PC-3 (cell line): ENCODE results near the gene SLC46A2. TPM values are rescaled to one million over a fixed set of nuclear protein-coding genes. Genes with fewer than 3 reads are reported as not detected.

Source experiments
- ATAC-seq: fragments of 200-7000 bp; cut with Tn5 transposase; 2 replicates; pipeline ENCODE4 v1.9.1; 2020; ENCODE audit warnings: mild to moderate bottlenecking, moderate library complexity
- BruUV-seq: library from RNA; stranded (reverse); fragments of 400-500 nt; replicated peaks from 2 replicates; lab custom pipeline; 2021; lab: Mats Ljungman, UMichigan
- CTCF ChIA-PET: fragments of 300-600 bp; sonication (Branson Sonifier 250); formaldehyde crosslinking; loops from one replicate; lab custom pipeline; 2022; ENCODE audit warnings: antibody characterized with exemption; lab: Charles Lee
- POLR2A ChIA-PET: fragments of 300-600 bp; sonication (Branson Sonifier 250); formaldehyde crosslinking; loops from one replicate; lab custom pipeline; 2022; ENCODE audit warnings: antibody characterized with exemption; ENCODE audit not compliant: unreplicated experiment; lab: Charles Lee
- DNase-seq: peaks from one replicate; pipeline ENCODE4 v3.0.0-alpha.2; 2015
- H2AFZ ChIP-seq: fragments of 300-600 bp; sonication (generic); 2 replicates; pipeline ENCODE4 v1.6.0; 2016; ENCODE audit warnings: antibody characterized with exemption, low read length
- H3F3A ChIP-seq: fragments of 300-600 bp; sonication (generic); one replicate; pipeline ENCODE4 v1.6.0; 2017; ENCODE audit warnings: antibody characterized with exemption, low read length, control low read depth, mild to moderate bottlenecking; ENCODE audit not compliant: unreplicated experiment
- H3K27ac ChIP-seq: fragments of 300-600 bp; sonication (generic); 2 replicates; pipeline ENCODE4 v1.5.1; 2016; ENCODE audit warnings: mild to moderate bottlenecking, low read length
- H3K27me3 ChIP-seq: fragments of 300-600 bp; sonication (generic); 2 replicates; pipeline ENCODE4 v1.6.1; 2016; ENCODE audit warnings: low read length, mixed read lengths
- H3K36me3 ChIP-seq: fragments of 300-600 bp; sonication (generic); 2 replicates; pipeline ENCODE4 v1.6.1; 2016; ENCODE audit warnings: low read depth, mixed run types, low read length, mixed read lengths
- H3K4me1 ChIP-seq: fragments of 300-600 bp; sonication (generic); 2 replicates; pipeline ENCODE4 v1.5.1; 2016; ENCODE audit warnings: low read length; ENCODE audit not compliant: insufficient read depth
- H3K4me2 ChIP-seq: fragments of 300-600 bp; sonication (generic); 2 replicates; pipeline ENCODE4 v1.6.0; 2016; ENCODE audit warnings: low read length
- H3K4me3 ChIP-seq: fragments of 300-600 bp; sonication (generic); 2 replicates; pipeline ENCODE4 v1.5.1; 2016; ENCODE audit warnings: mild to moderate bottlenecking, low read length, mixed read lengths
- H3K79me2 ChIP-seq: fragments of 300-600 bp; sonication (generic); 2 replicates; pipeline ENCODE4 v1.6.1; 2017; ENCODE audit warnings: low read length, mixed read lengths
- H3K9ac ChIP-seq: fragments of 300-600 bp; sonication (generic); 2 replicates; pipeline ENCODE4 v1.6.0; 2016; ENCODE audit warnings: mild to moderate bottlenecking, low read length
- H3K9me2 ChIP-seq: fragments of 300-600 bp; sonication (generic); replicated peaks from 2 replicates; pipeline ENCODE4 v1.6.1; 2016; ENCODE audit warnings: mixed run types, low read length, mixed read lengths
- H3K9me3 ChIP-seq: fragments of 300-600 bp; sonication (generic); 2 replicates; pipeline ENCODE4 v1.6.1; 2016; ENCODE audit warnings: low read length, mixed read lengths
- H4K20me1 ChIP-seq: fragments of 300-600 bp; sonication (generic); 2 replicates; pipeline ENCODE4 v1.6.1; 2016; ENCODE audit warnings: low read length, mixed read lengths
- CTCF ChIP-seq: fragments of 300-600 bp; sonication (generic); conservative IDR thresholded peaks from 2 replicates; pipeline ENCODE4 v1.5.1; 2017; ENCODE audit warnings: antibody characterized with exemption, low read depth, mild to moderate bottlenecking, low read length
- EZH2 ChIP-seq: fragments of 300-600 bp; sonication (generic); IDR thresholded peaks from one replicate; pipeline ENCODE4 v1.6.1; 2017; ENCODE audit warnings: antibody characterized with exemption, mild to moderate bottlenecking, low read length; ENCODE audit not compliant: unreplicated experiment
- EZH2phosphoT487 ChIP-seq: fragments of 300-600 bp; sonication (generic); IDR thresholded peaks from 2 replicates; pipeline ENCODE4 v1.6.1; 2018; ENCODE audit warnings: mild to moderate bottlenecking, antibody characterized with exemption, low read length, borderline replicate concordance
- intact Hi-C: fragments of 100-400 bp; cut with micrococcal nuclease; formaldehyde crosslinking; loops from 2 replicates; pipeline ENCODE4 v1.9.0; 2023
- total RNA-seq: library from RNA; depleted of rRNA; stranded (reverse); fragments of >200 nt; gene quantifications from 2 replicates; pipeline ENCODE4 v1.2.3, GENCODE V29; 2014

Gene SLC46A2
- total RNA-seq, 1 experiment from 2014 or later: not detected

GRCh38 chr9:112846528-112847488 lies 43.9 kb downstream of the SLC46A2 start:
- no peak for TF ChIP-seq CTCF
- TF ChIP-seq EZH2phosphoT487: no peak
- no peak for TF ChIP-seq EZH2
- Histone ChIP-seq H3K9ac (no peak overlapping the region), H3K9me3 (no peaks in the 10 kb centered on the region), H4K20me1 (no peaks in the 10 kb centered on the region), H3K9me2 (no peaks in the 10 kb centered on the region), H3F3A (no peaks in the 10 kb centered on the region), H3K4me2 (no peak overlapping the region), H2AFZ (no peak overlapping the region), H3K27me3 (no peaks in the 10 kb centered on the region), H3K79me2 (no peaks in the 10 kb centered on the region), H3K36me3 (no peaks in the 10 kb centered on the region), H3K4me3 (no peak overlapping the region), H3K4me1 (peaks cover 5% of the 10 kb centered on the region; the same call in 1 of the 2 replicates), H3K27ac (no peak overlapping the region)
- POLR2A ChIA-PET: no interaction called here
- no TSS peak for BruUV-seq
- DNase-seq (no peak), ATAC-seq (no peak)
- intact Hi-C loops: no loop called here
- CTCF ChIA-PET: no interaction called here

GRCh38 chr9:112844771-112845542 lies 45.7 kb downstream of the SLC46A2 start:
- H3K27ac ChIP-seq: no peak overlapping the region

More at GRCh38 chr9:112844771-112845542, 45.7 kb downstream of the SLC46A2 start:
- BruUV-seq: no TSS peak
- Histone ChIP-seq H2AFZ (peak overlapping the region; percentile 33; the same call in 1 of the 2 replicates), H3K4me2 (no peak overlapping the region), H3F3A (no peaks in the 10 kb centered on the region), H3K9me3 (no peaks in the 10 kb centered on the region), H3K4me1 (peaks cover 5% of the 10 kb centered on the region; the same call in 1 of the 2 replicates), H3K79me2 (no peaks in the 10 kb centered on the region), H3K9me2 (no peaks in the 10 kb centered on the region), H3K27me3 (no peaks in the 10 kb centered on the region), H3K9ac (no peak overlapping the region), H3K4me3 (no peak overlapping the region), H3K36me3 (no peaks in the 10 kb centered on the region), H4K20me1 (no peaks in the 10 kb centered on the region)
- TF ChIP-seq EZH2phosphoT487 (no peak), EZH2 (no peak), CTCF (peak; percentile 91)
- DNase-seq (peak; percentile 82), ATAC-seq (peak; percentile 60)
- POLR2A ChIA-PET: no interaction called here
- CTCF ChIA-PET: interaction anchor here (0.5 kb wide), 1 partner anchor 984 kb away, joined by 5 read pairs; no protein-coding TSS in a partner anchor
- intact Hi-C loops: loop anchor here (1.0 kb wide), 1 partner anchor 58 kb away; no protein-coding TSS in a partner anchor
